ENCODE data around the gene COL4A3.
"Not testable (repeated sequence)": the region's sequence is repeated elsewhere in the genome, so short reads cannot be mapped to it uniquely, and the experiment has no call there.

COL4A3 gene

DNA sequence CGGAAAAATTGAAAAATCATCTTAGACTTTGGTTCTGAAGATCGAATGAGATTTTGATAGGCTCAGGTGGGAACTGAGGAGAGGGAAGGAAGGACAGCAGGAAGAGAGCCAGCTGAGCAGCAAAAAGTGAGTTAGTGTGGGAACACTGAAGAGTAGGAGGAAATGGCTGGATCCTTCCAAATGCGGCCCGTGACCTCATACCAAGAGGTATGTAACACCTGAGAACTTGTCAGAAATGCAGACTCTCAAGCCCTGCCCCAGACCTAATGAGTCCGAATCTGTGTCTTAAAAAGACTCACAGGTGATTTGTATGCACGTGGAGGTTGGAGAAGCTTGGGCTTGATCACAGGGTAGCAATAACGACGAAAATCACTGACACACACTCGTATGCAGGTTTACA is 42.0 kb downstream of the COL4A3 start:
- DNase-seq, result no peak

DNA sequence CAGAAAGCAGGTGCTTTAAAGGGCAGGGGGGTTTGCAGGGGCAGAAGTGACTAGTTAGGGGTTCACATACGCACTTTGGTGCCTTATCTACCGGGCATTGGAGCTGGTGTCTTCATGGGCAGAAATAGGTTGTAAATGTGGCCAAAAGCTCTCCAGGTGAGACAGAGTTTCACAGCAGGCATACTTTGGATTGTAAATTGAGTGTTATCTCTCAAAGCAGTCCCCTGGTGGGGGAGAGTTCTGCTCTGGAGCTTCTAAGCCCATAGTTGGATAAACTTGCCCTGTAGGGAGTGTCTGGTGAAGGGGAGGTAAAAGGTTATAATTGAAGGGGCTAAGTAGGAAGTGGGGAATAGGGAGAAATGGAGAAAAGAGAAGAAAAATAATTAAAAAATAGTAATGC is 43.1 kb downstream of the COL4A3 start:
- DNase-seq, result no peak

DNA sequence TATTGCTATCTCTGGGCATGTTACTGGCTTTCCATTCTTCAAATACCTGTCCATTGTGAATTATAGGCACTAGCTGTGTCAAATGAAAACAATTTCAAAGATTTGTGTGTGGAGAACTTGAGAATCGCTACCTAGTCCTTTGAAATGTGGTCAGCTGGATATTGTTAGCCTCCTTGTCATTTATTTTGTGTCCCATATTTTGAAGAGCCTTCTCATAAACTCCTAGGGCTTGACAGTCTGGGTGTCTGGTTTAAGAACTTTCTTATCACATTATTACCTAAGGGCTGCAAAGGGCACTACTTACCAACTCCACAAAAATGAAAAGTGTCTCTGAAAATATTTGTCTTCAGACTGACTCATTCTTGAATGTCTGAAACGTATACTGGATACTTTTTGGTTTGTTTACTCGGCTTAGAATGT is 50.2 kb downstream of the COL4A3 start:
- DNase-seq, result no peak

DNA sequence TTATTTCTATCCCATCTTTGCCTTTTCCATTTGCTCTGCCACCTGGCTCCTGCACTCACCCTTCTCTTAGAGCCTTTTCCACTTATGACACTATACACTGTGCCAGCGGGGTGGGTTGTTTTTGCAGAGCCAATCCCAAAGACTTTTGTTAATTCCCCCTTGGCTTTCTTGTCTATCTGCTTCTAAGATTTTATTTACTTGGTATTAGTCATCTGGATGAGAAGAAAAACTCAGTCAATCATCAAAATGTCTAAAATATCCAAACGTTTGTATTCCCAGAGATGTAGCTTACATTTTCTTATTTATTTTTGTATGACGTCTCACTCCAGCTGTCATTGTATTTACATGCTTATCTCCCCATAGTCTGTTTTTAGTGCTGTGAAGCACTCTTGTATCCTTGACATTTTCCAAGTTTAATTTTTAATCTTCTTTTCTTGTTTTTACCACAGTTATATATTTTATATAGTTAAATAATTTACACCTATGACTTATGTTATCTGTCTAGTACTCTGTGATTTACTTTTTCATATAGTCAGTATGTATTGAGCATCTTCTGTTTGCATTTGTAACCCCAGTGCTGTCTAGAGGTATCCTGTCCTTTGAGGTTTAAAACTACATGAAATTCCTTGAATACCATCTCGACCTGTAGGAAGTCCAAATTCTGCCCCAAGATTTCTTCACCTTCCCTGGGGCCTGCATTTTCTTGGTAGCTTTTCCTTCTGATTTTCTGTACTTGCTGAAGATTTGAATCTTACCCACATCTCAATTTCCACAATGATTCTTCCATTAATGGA is 55.1 kb downstream of the COL4A3 start:
- DNase-seq, result no peak

DNA sequence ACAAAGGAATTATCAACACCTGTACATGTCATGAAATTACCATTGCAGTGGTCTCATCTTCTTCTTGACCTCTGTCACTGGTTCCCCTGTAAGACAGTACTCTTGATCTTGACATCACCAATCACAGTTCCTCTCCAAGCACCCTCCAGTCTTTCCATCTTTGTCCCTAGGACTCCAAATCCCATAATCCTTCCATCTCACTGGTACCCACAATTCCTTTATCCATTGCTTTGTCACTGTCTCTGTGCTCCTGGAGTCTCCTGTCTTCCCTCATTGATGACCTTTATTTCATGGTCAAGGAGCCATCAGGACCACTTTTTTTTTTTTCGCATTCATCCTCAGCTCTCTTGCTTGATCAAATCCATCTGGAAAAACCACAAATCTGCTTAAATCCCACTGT is 56.7 kb downstream of the COL4A3 start:
- DNase-seq, result no peak

DNA sequence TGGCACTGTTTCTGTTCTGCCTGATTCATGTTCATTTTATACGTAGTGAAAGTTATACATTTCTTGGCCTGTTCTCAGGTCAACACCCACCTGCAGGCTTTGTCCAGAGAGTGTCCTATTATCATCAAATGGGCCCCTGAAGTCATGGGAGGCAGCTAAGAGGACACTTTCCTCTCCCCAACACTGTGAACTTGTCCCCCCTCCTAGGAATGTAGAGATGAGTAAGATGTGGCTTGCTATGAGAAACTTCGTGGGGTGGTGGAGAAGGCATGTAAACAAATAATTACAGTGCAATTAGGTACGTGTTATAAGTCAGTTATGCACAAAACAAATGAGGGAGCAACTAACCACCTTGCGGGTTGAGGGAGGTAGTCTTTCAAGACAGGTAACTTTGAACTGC is 57.9 kb downstream of the COL4A3 start:
- DNase-seq, result no peak

DNA sequence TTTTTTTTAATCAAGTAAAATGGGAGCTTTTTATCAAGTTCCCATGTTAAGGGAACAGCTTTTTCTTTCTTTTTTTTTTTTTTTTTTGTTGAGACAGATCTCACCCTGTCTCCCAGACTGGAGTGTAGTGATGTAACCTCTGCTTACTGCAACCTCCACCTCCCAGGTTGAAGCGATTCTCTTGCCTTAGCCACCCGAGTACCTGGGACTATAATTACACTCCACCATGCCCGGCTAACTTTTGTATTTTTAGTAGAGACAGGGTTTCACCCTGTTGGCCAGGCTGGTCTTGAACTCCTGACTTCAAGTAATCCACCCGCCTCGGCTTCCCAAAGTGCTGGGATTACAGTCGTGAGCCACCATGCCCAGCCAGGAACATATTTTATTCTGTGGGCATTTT is 61.2 kb downstream of the COL4A3 start:
- not testable (repeated sequence) for DNase-seq

DNA sequence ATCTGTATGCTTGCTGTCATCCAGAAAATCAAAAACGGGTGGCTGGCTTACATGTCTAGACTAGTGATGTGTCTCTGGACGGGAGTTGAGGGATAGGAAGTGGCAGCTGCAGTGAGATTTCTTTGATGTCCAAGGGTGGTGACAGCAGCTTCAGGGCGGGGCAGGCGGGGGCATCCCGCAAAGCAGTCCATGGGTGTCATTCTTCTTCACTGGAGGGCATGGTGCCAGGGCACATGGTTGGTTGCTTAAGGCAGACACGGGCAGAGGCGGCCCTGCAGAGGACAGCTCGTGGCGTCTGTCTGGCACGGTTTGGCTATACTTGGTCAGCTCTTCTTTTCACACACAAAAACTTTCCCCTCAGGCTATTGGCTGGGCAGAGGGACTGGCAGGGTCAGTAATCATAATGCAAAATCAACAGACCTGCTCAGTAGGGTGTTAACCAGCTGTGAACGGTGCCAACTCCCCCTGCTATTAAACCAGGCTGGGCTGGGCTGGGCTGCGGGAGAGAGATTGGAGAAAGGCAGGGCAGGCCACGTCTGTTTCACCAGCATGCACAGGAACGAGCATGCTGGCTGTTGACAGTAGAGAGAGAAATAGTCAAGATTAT is 63.7 kb downstream of the COL4A3 start:
- DNase-seq, result peak in 43 of 56 donors; percentile 1 to 80 (median 21)

DNA sequence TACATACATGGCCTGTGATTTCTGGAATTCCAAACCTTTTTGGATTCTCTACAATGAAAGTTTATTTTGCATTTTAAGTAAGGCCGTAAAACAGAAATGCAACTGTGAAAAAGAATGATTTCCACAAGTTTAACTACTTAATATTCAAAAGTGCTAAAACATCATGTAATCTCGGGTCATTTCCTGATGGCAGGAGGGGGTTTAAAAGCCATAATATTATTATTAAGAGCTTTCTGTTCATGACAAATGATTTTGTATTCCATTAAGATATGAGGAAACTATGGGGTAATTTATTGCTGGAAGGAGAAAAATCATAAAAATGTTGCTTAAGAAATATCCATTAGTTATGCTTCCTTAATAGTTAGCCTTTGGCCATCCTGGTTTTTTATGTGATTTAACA is 65.7 kb downstream of the COL4A3 start:
- no peak for DNase-seq

DNA sequence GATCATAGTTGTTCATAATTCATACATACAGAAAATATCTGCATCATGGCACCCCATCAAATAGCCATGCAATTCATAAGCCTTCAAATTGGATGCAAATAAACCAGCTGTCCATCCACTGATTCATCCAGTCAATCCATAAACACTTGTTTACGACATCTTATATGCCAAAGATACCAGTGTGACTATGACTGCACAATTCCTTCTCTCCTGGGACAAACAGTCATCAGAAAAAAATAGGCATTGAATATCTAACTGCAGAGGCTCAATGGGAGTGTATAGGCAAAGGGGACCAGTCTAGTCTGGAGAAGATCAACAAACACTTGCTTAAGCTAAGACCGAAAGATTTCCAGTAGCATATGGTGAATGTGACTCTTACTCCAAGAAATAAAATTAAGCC is 70.0 kb downstream of the COL4A3 start:
- no peak for DNase-seq

DNA sequence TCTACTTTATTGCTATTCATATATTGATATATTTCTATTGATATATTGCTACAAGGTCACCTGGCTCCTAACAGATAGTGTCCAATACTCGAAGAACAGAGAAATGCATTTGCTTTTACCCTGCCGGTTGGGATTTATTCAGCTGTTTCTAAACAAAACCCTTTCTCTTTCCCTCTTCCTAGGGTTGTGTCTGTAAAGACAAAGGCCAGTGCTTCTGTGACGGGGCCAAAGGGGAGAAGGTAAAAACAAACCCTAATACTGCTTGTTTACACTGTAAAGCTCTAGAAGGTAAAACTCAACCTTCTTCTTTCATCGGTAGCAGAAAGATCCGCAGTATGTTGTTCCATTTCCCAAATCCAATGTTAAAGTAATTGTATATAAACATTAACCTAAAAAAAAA is 73.4 kb downstream of the COL4A3 start:
- DNase-seq, result no peak

DNA sequence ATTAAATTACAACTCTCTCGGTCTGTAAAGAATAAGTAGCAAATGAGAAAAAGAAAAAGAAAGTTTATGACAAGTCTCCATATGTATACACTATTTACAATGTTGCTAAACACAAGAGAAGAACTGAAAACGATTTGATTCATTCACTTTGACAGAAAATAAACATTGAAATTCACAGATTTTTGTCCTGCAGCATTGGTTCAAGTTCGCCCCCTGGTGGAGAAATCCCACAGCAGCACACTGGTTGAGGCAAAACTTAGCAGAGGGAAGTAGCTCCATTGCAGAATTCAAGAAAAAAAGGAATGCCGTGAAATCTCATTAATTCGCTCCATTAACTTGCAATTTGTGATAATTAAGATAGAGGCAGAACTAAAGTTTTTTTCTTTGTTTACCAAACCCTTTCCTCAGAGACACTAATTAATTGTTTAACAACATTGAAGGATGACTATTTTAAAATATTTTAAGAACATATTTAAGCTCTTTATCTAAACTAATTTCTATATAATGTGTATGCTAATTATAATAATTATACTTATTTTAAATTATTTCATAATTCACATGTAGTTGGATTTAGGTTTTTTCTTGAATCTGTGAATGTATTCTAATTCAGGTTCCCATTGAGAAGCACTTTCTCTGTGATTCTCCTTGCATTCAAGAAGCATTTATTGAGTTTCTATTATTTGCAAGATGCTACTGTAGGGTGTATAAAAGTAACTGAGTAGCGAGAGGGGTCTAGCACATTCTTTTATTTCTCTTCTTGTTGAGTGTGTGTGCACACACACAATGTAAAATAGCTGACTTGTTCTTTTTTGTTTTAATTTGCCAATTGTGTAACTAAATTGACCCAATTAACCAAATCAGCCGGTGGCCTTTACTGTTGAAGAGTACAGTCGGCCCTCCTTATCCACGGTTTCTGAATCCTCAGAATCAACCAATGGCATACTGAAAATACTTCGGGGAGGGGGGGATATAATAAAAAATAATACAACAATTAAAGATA is 74.1 kb downstream of the COL4A3 start:
- peak in 48 of 56 donors; percentile 1 to 86 (median 29) for DNase-seq

DNA sequence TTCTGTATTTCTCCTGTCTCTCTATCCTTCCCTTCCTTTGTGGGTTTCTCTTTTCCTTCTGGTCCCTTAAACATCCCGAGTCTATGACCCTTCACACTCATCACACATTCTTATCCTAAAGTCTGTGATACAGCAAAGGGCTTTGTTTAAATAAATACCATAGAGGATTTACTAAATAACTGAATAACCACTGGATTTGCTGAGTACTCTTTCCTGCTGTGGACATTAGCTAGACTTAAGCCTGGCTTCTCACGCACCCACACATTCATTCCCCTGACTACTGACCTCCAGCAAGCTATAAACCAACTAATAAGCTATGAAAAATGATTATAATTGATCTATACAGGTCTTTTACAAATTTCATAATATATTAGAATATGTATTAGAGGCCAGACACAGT is 76.6 kb downstream of the COL4A3 start:
- DNase-seq, result no peak

DNA sequence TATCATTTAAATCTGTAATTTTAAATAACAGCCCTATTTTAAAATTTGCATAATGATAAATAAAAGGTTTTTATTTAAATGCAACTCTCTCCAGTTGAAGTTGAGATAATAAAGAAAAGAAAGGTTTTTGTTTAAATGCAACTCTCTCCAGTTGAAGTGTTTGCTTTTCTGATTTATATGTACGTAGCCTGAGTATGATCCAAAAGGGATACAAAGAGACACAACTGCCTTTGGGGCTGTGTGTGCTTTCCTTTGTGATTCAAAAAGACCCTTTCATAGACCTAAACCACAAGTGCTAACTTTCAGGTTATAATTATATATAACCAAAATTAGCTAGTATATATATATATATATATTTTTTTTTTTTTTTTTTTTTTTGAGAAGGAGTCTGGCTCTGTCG is 84.5 kb downstream of the COL4A3 start:
- no peak for DNase-seq

DNA sequence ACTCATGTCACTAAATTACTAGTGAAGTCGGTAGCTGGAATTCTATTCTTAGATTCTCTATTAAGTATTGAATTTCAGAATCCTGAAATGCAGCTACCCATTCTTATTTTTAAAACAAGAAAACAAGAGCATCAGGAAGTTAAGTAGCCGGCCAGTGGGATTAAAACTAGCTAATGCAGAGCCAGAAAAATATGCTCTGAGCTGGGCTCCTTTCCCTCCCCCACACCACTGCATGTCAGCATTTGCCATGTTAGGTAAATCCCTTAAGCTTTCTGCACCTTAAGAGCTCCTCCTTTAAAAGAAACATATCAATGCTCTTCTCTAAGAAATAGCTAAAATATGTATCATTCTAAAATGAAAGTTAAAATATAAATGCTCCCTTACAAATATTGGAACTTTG is 88.4 kb downstream of the COL4A3 start:
- no peak for DNase-seq

DNA sequence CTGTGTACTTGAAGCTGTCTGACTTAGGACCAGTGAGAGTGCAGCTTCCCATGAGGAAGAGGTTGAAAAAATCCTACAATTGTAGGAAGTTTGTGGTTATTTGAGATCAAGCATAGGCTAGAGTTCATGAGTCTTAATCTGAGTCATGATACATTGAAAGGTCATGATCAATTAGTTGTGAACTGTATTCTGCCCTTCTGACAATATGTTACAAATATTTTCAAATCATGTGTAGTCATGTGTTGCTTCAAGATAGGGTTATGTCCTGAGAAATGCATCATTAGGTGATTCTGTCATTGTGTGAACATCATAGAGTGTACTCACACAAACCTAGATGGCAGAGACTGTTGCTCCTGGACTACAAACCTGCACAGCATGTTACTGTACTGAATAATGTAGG is 92.2 kb downstream of the COL4A3 start:
- no peak for DNase-seq

DNA sequence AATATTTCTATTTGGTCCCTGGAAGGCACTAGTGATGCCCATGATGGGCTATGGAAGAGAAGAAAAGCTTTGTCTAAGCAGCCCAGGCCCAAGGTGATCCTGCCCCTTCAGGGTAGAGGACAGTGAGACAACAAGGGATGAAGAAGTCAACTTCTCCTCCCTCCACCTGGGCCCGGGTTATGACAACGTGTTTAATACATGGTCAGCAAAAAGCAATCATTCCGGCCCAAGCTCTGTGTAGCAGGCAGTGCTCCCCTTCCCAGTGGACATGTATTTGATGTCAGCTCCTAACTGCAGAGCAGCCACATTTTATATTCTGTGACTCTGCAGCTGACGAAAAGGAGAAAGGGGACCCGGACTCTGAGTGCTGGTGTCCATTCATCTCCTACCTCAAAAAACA is 93.4 kb downstream of the COL4A3 start:
- no peak for DNase-seq

DNA sequence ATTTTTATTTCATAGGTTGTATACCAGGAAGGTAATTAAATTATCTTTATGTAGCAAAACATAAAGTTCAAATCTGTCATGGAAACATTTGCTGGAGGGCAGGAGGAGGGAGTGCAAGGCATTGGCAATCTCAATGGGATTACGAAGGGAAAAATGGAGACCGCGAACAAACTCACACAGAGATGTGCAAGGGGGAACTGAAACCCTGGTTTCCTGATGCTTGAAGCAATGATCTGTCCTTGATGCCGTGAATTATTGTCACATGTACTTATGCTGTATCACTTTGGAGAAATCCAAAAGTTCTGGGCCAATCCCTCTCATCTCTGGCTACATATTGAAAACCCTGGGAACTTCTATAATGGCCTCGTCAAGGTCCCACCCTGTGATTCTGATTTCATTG is 95.6 kb downstream of the COL4A3 start:
- no peak for DNase-seq

DNA sequence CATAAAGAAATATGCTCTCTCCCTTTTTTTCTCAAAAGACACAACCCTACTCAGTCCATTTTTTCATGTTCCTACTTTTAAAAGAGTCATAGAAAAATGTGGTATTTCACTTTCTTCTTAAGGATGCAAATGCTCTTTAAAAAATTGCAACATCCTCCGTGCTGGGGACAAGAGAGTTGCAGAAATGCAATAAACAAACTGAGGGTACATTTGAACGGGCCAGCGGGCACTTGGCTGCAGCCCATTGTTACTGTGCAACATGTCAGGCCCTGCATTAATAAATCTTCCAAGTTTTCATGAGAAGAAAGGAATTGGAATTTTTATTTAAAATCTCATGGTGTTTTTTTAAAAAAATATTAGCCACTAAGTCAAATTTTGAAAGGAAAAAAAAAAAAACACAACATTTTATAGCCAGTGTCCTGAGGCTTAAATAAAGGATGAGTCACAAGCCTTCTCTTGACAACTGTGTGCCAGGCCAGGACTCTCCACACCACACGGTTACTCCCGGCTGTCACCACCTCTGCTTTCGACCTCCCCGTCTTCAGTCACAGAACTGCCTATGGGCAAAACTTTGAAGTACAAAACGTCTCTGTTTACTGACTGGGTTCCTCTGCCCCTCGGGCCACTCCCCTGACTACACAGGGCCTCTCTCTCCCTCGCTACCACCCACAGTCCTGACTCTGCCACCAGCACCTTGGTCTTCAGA is 103.1 kb downstream of the COL4A3 start:
- DNase-seq, result peak in 3 of 56 donors; percentile 2 to 11 (median 5)

DNA sequence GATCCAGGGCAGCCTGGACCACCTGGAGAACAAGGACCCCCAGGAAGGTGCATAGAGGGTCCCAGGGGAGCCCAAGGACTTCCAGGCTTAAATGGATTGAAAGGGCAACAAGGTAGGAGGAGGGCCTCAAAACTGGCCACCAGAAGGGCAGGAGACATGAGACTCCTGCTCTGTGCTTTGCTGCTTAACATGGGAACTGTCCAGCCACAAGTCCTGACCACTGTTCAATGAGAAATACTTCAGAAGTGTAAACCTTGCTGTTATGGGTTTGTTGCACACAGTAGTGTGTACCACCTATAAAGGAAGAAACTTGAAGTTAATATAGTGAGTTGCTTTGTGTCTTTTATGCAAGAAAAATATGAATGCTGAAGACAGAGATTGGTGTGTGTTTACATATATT is 116.5 kb downstream of the COL4A3 start:
- no peak for DNase-seq

DNA sequence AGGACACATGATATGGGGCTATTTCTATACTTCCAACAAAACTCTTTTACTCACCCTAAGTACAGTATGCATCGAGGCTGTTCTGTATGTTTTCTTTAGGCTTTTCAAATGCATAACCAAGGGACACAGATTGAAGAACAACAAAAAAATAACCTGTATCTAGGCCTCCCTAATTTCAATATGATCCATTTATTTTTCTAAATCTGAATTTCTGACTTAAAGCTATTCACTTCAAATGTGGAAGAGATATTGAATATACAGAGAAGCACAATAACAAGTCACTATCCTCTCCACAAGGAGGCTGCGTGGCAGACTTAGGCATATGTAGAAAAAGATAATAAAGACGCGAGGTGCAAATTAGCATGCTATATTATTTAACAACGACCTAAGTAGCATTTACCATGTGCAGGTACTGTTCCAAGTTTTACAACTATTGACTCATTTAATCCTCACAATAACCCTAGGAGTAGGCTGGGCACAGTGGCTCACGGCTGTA is 121.4 kb downstream of the COL4A3 start:
- DNase-seq, result no peak

Data from nucleus accumbens (tissue), 56 donors.